T-cell (primary cell): Measurements from ENCODE around the gene CCDC148. TPM values are rescaled to one million over a fixed set of nuclear protein-coding genes. Genes with fewer than 3 reads are reported as not detected.

Experiments used
- ATAC-seq, 4 experiments: fragments of 200-7000 bp in 3 of 4; fragments of 150-1000 bp in 1 of 4; cut with Tn5 transposase; replicated peaks in 1 of 4; 1 replicate in 3 of 4; 2 replicates in 1 of 4; pipeline ENCODE4 v1.10.0; 2021; ENCODE audit warnings: moderate library complexity in 3 of 4, mild to moderate bottlenecking in 2 of 4, moderate number of reproducible peaks in 1 of 4
- CTCF ChIA-PET, 2 donors: fragments of 300-600 bp; sonication (Branson Sonifier 250); formaldehyde crosslinking; loops; one replicate each; lab custom pipeline; 2022; ENCODE audit warnings: antibody characterized with exemption in 2 of 2; lab: Charles Lee
- POLR2A ChIA-PET, 2 donors: fragments of 300-600 bp; sonication (Branson Sonifier 250); formaldehyde crosslinking; loops; one replicate each; lab custom pipeline; 2022; ENCODE audit warnings: antibody characterized with exemption in 2 of 2; lab: Charles Lee
- DNase-seq, 35 experiments: peaks; one replicate each; pipeline versions ENCODE4 v3.0.0 to v3.0.0-alpha.2; 2013 to 2023
- H3K27ac ChIP-seq: one replicate; pipeline ENCODE4 v1.5.1; 2013; ENCODE audit warnings: low read length
- H3K27me3 ChIP-seq, 2 experiments: replicated peaks in 1 of 2; 1 replicate in 1 of 2; 2 replicates in 1 of 2; pipeline versions ENCODE4 v1.6.1 to v1.7.0; 2013; ENCODE audit warnings: low read length in 1 of 2, mixed read lengths in 1 of 2; ENCODE audit not compliant: control insufficient read depth in 2 of 2, insufficient read depth in 2 of 2; ENCODE audit errors: extremely low read depth in 1 of 2
- H3K36me3 ChIP-seq, 2 donors: 1 replicate in 1 of 2; 2 replicates in 1 of 2; pipeline versions ENCODE4 v1.6.1 to v1.7.0; 2013; ENCODE audit warnings: low read length in 1 of 2; ENCODE audit not compliant: control insufficient read depth in 2 of 2, insufficient read depth in 1 of 2; ENCODE audit errors: extremely low read depth in 1 of 2
- H3K4me1 ChIP-seq, 2 experiments: 1 replicate in 1 of 2; 2 replicates in 1 of 2; pipeline versions ENCODE4 v1.6.1 to v1.7.0; 2013; ENCODE audit warnings: low read length in 2 of 2, mixed read lengths in 1 of 2; ENCODE audit not compliant: insufficient read depth in 2 of 2, control insufficient read depth in 1 of 2; ENCODE audit errors: extremely low read depth in 1 of 2
- H3K4me3 ChIP-seq, 2 donors: 1 replicate in 1 of 2; 2 replicates in 1 of 2; pipeline versions ENCODE4 v1.5.1 to v1.7.0; 2013; ENCODE audit warnings: mild to moderate bottlenecking in 2 of 2, low read length in 1 of 2, moderate library complexity in 1 of 2; ENCODE audit not compliant: control insufficient read depth in 1 of 2; ENCODE audit errors: extremely low read depth in 1 of 2
- H3K9me3 ChIP-seq: 2 replicates; pipeline ENCODE4 v1.7.0; 2013
- H3K27ac Mint-ChIP-seq, 2 donors: one replicate each; pipeline ENCODE4 v1.8.0; 2020 to 2021; ENCODE audit warnings: mild to moderate bottlenecking in 2 of 2, mixed read lengths in 2 of 2
- H3K27me3 Mint-ChIP-seq, 2 donors: one replicate each; pipeline ENCODE4 v1.8.0; 2021 to 2022; ENCODE audit warnings: mixed read lengths in 2 of 2
- H3K36me3 Mint-ChIP-seq: one replicate; pipeline ENCODE4 v1.8.0; 2021; ENCODE audit warnings: mixed read lengths
- H3K4me1 Mint-ChIP-seq, 3 donors: one replicate each; pipeline ENCODE4 v1.8.0; 2020 to 2022; ENCODE audit warnings: mixed read lengths in 3 of 3, mild to moderate bottlenecking in 1 of 3
- H3K4me3 Mint-ChIP-seq, 3 donors: one replicate each; pipeline ENCODE4 v1.8.0; 2020 to 2022; ENCODE audit warnings: mild to moderate bottlenecking in 3 of 3, mixed read lengths in 3 of 3, moderate library complexity in 3 of 3
- H3K9me3 Mint-ChIP-seq, 3 donors: one replicate each; pipeline ENCODE4 v1.8.0; 2020 to 2022; ENCODE audit warnings: mixed read lengths in 3 of 3
- WGBS: methylation state at CpG from one replicate; pipeline ENCODE4 v1.1.5; 2013; ENCODE audit warnings: missing lambda C conversion rate; ENCODE audit not compliant: insufficient coverage; 5-methylcytosine and 5-hydroxymethylcytosine counted together
- total RNA-seq, 35 experiments: library from RNA in 6 of 35; stranded (reverse) in 6 of 35; fragments of 120-200 nt in 1 of 35; gene quantifications; one replicate each; pipeline versions ENCODE4 v1.2.1 to v1.2.4 and lab custom pipeline; 2013 to 2026

Gene CCDC148
- total RNA-seq, 5 donors from 2014 or later (not counting 1 experiment from before 2014, with no cell fraction given): not detected

DNA sequence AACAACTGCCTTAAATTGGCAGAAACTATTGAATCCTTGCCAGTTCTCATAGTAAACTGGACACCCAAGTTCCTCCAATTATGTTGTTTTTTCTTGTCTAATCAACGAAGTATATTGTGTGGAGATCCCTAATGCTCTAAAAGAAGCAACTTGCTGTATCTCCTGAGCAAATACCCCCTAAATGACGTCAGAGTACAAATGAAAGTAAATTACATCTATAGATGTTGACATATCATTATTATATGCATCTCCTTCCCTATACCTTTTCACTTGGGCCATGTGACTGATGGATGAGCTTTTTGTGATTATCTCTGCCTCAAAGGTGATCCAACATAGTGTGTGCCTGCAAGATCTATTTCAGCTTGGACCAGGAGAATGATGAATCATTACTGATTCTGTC lies 159.4 kb downstream of the CCDC148 start:
- H3K4me1 Mint-ChIP-seq: no peaks in the 10 kb centered on the region
- no peak overlapping the region for H3K27ac Mint-ChIP-seq
- DNase-seq (no peak), ATAC-seq (no peak)
- H3K27ac ChIP-seq: no peak overlapping the region
- WGBS: no CpG with 5 or more reads among the region's 2 CpGs
- no peaks in the 10 kb centered on the region for H3K9me3 ChIP-seq
- no peak overlapping the region for H3K4me3 Mint-ChIP-seq
- H3K4me1 ChIP-seq: no peaks in the 10 kb centered on the region
- H3K9me3 Mint-ChIP-seq: peaks cover 0 to 7% (median 0%) of the 10 kb centered on the region in 3 donors
- CTCF ChIA-PET: no interaction called here
- no peaks in the 10 kb centered on the region for H3K27me3 ChIP-seq
- peaks cover 0 to 5% of the 10 kb centered on the region in 2 donors for H3K27me3 Mint-ChIP-seq
- POLR2A ChIA-PET: no interaction called here
- H3K4me3 ChIP-seq: no peak overlapping the region
- no peaks in the 10 kb centered on the region for H3K36me3 Mint-ChIP-seq
- no peaks in the 10 kb centered on the region for H3K36me3 ChIP-seq

DNA sequence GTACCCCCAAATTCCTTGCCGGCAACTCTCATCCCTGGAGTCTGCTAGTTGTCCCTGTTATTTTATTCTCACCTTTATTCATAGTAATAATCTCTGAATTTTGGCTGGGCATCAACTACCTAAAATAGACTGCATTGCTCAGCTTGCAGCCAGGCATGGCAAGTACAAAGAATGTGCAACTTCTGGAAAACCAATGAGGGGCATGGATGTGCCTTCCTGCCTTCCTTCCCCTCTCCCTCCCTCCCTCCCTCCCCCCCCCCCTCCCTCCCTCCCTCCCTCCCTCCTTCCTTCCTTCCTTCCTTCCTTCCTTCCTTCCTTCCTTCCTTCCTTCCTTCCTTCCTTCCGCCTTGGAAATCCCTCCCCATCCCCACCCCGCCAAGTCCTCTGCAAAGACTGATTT lies 162.8 kb downstream of the CCDC148 start:
- Mint-ChIP-seq H3K9me3 (peaks cover 0 to 7% (median 0%) of the 10 kb centered on the region in 3 donors), H3K4me3 (no peak overlapping the region), H3K27me3 (peaks cover 2 to 11% of the 10 kb centered on the region in 2 donors), H3K36me3 (no peaks in the 10 kb centered on the region), H3K4me1 (no peaks in the 10 kb centered on the region), H3K27ac (no peak overlapping the region)
- no peaks in the 10 kb centered on the region for H3K36me3 ChIP-seq
- H3K4me3 ChIP-seq: no peak overlapping the region
- ChIA-PET POLR2A (no interaction called here), CTCF (no interaction called here)
- no peak overlapping the region for H3K27ac ChIP-seq
- H3K4me1 ChIP-seq: no peaks in the 10 kb centered on the region
- no CpG with 5 or more reads among the region's 3 CpGs for WGBS
- ATAC-seq: no peak
- DNase-seq: no peak
- H3K9me3 ChIP-seq: no peaks in the 10 kb centered on the region
- H3K27me3 ChIP-seq: peaks cover 0 to 3% of the 10 kb centered on the region in 2 experiments

DNA sequence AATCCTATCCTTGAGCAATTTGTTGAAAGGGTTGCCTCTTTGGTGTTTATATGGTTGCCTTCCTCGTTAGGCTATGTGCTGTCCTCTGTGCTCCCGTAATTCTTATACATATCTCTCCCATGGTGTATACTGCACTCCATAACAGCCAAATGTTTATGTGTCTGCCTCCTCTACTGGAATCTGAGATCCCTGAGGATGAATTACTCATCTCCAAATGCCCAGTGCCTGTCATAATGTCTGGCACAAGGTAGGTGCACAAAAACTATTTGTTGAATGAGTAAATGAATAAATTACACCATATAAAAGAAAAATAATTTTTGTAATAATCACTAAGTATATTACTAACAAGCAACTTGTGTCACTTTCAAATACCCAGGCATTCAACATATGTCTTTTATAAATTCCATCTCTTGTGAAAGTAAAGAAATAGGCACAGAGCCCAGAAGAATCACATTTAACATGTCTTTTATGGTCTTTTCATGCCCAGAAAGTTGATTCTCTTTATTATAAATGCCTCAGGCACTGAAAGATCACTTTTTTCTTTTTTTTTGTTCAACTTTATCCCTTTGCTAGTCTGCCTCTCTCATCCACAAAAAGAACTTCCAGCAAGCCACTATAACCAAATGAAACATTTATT lies 164.9 kb downstream of the CCDC148 start:
- H3K4me3 Mint-ChIP-seq: no peak overlapping the region
- CTCF ChIA-PET: no interaction called here
- no peak overlapping the region for H3K4me3 ChIP-seq
- H3K27ac Mint-ChIP-seq: no peak overlapping the region
- no peak for DNase-seq
- H3K9me3 Mint-ChIP-seq: peaks cover 0 to under 1% (median 0%) of the 10 kb centered on the region in 3 donors
- peaks cover 0 to 6% of the 10 kb centered on the region in 2 experiments for H3K27me3 ChIP-seq
- no peak for ATAC-seq
- H3K27me3 Mint-ChIP-seq: peaks cover 2 to 11% of the 10 kb centered on the region in 2 donors
- H3K4me1 ChIP-seq: no peaks in the 10 kb centered on the region
- no peaks in the 10 kb centered on the region for H3K36me3 ChIP-seq
- H3K4me1 Mint-ChIP-seq: no peaks in the 10 kb centered on the region
- H3K9me3 ChIP-seq: no peaks in the 10 kb centered on the region
- H3K27ac ChIP-seq: no peak overlapping the region
- no peaks in the 10 kb centered on the region for H3K36me3 Mint-ChIP-seq
- no CpG with 5 or more reads among the region's 2 CpGs for WGBS
- POLR2A ChIA-PET: no interaction called here

DNA sequence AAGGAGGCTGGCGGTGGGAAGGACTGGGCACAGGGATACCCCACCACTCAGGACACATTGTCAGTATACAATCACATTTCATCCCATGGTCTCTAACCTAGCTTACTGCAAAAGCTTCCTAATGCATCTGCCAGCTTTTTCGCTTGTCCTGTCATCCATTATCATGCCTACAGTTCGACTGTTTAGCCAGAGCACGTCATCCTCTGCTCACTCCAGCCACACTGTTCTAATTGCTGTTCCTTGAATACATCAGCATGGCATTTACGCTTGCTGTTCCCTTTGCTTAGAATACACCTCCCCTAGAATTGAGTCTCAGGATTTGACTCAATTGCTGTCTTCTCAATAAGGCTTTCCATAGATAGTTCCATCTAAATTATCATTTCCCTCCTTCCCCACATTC lies 166.3 kb downstream of the CCDC148 start:
- peaks cover 0 to 6% of the 10 kb centered on the region in 2 experiments for H3K27me3 ChIP-seq
- no peaks in the 10 kb centered on the region for H3K36me3 ChIP-seq
- no peaks in the 10 kb centered on the region for H3K4me1 ChIP-seq
- Mint-ChIP-seq H3K27ac (no peak overlapping the region), H3K36me3 (no peaks in the 10 kb centered on the region), H3K4me3 (no peak overlapping the region), H3K4me1 (no peaks in the 10 kb centered on the region), H3K9me3 (peaks cover 0 to 5% (median 1%) of the 10 kb centered on the region in 3 donors), H3K27me3 (peaks cover 2 to 11% of the 10 kb centered on the region in 2 donors)
- H3K27ac ChIP-seq: no peak overlapping the region
- ChIA-PET POLR2A (no interaction called here), CTCF (interaction anchor here in 1 of 2 donors (0.6 kb wide), 1 partner anchor 17 kb away, joined by 3 read pairs; no protein-coding TSS in a partner anchor)
- 79% methylated on average over 4 of the region's 5 CpGs for WGBS
- no peaks in the 10 kb centered on the region for H3K9me3 ChIP-seq
- H3K4me3 ChIP-seq: no peak overlapping the region
- DNase-seq: no peak
- ATAC-seq: no peak

DNA sequence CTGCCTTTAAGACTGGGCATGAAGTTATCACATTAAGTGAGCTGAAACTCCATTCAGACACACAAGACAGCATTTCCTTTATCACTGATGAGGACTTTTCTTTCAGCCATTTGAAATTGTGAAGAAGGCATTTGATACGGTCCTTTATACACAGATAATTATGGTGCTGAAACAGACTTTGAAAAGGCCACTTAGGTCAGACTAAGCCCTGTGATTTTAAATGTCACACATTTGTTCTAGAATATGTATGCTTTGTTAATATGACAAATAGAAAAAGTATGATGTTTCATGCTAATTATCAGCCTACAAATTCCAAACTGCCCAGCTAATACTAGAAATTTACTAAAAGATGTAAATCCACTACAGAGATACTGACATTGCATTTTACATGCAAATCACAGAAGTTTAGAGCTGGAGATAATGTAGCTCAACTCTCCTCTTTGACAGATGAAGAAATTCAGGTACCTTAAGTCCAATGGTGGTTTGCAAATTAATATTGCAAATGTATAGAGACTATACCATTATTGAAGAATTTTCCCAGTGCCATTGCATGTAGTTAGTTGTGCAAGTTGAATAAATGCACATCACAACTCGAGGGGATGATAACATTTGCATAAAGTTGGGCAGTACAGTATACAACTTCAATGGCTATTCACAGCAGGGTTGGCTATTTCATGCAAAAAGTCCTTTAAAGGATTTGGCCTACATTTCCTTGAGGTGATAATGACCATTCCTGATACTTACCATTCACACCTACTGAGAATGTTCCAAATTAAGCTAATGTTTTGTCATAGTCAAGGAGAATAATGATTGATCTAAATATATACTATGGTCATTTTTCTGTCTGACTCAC lies 179.7 kb downstream of the CCDC148 start:
- H3K4me1 ChIP-seq: no peaks in the 10 kb centered on the region
- H3K4me3 ChIP-seq: no peak overlapping the region
- no peaks in the 10 kb centered on the region for H3K36me3 ChIP-seq
- WGBS: 40% methylated on average over 1 of the region's 2 CpGs
- Mint-ChIP-seq H3K4me1 (no peaks in the 10 kb centered on the region), H3K27me3 (peaks cover 2 to 9% of the 10 kb centered on the region in 2 donors), H3K27ac (no peak overlapping the region), H3K4me3 (no peak overlapping the region), H3K9me3 (no peaks in the 10 kb centered on the region), H3K36me3 (no peaks in the 10 kb centered on the region)
- no peaks in the 10 kb centered on the region for H3K27me3 ChIP-seq
- ATAC-seq (no peak), DNase-seq (no peak)
- ChIA-PET CTCF (no interaction called here), POLR2A (interaction anchor here (0.5 to 0.7 kb wide), 2 partner anchors 71 to 499 kb away, joined by 3 to 5 read pairs; no protein-coding TSS in a partner anchor)
- no peak overlapping the region for H3K27ac ChIP-seq
- no peaks in the 10 kb centered on the region for H3K9me3 ChIP-seq

DNA sequence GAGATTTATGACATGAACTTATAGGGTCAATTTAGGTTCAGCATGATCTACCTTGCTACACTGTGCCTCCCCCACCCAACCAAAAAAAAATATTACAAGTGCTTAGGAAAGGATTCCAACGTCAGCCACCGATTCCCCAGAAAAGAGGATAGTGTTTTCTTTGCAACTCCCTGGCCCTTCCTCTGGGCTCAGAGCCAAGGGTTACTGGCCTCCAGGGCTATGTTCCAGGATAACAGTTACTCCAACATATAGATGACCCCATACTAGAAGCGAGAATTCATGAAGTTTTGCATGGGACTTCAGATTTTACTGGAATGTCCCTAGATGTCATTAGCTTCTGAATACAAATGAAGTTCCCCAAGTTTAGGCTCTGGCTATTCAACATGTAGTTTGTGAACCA lies 182.8 kb downstream of the CCDC148 start:
- no peak for ATAC-seq
- H3K9me3 Mint-ChIP-seq: no peaks in the 10 kb centered on the region
- 86% methylated on average over 1 of the region's 3 CpGs for WGBS

More for the DNA sequence above, 182.8 kb downstream of the CCDC148 start:
- Mint-ChIP-seq H3K36me3 (no peaks in the 10 kb centered on the region), H3K4me3 (no peak overlapping the region), H3K4me1 (no peaks in the 10 kb centered on the region), H3K27me3 (peaks cover 2 to 16% of the 10 kb centered on the region in 2 donors), H3K27ac (no peak overlapping the region)
- H3K9me3 ChIP-seq: no peaks in the 10 kb centered on the region
- CTCF ChIA-PET: no interaction called here
- H3K4me3 ChIP-seq: no peak overlapping the region
- H3K27me3 ChIP-seq: no peaks in the 10 kb centered on the region
- DNase-seq: no peak
- no peaks in the 10 kb centered on the region for H3K36me3 ChIP-seq
- POLR2A ChIA-PET: no interaction called here
- H3K4me1 ChIP-seq: no peaks in the 10 kb centered on the region
- H3K27ac ChIP-seq: no peak overlapping the region
